Uterus (tissue), 4 donors: Measurements from ENCODE around the gene HRAS. TPM values are rescaled to one million over a fixed set of nuclear protein-coding genes. Genes with fewer than 3 reads are reported as not detected.

ENCODE experiments used
- DNase-seq, 2 donors: peaks; one replicate each; pipeline ENCODE4 v3.0.0-alpha.2; 2019 to 2020
- H3K27ac ChIP-seq, 2 donors: fragments of 200-600 bp; sonication (generic); 1 replicate in 1 of 2; 2 replicates in 1 of 2; pipeline ENCODE4 v1.5.1; 2016 to 2018
- H3K27me3 ChIP-seq, 2 donors: fragments of 200-600 bp; sonication (generic); one replicate each; pipeline ENCODE4 v1.5.1; 2018 to 2019; ENCODE audit warnings: control low read depth in 1 of 2
- H3K36me3 ChIP-seq, 2 donors: fragments of 200-600 bp; sonication (generic); one replicate each; pipeline ENCODE4 v1.5.1; 2019; ENCODE audit warnings: control low read depth in 1 of 2
- H3K4me1 ChIP-seq, 2 donors: fragments of 200-600 bp; sonication (generic); one replicate each; pipeline ENCODE4 v1.5.1; 2018 to 2019; ENCODE audit warnings: control low read depth in 1 of 2
- H3K4me3 ChIP-seq, 2 donors: fragments of 200-600 bp; sonication (generic); 1 replicate in 1 of 2; 2 replicates in 1 of 2; pipeline ENCODE4 v1.5.1; 2018 to 2019; ENCODE audit warnings: mild to moderate bottlenecking in 1 of 2
- H3K9me3 ChIP-seq, 2 donors: fragments of 200-600 bp; sonication (generic); one replicate each; pipeline ENCODE4 v1.5.1; 2019; ENCODE audit warnings: control low read depth in 1 of 2
- POLR2A ChIP-seq, 2 donors: fragments of 450-650 bp; IDR thresholded peaks; one replicate each; pipeline ENCODE4 v1.6.1; 2016; ENCODE audit warnings: antibody characterized with exemption in 2 of 2, mild to moderate bottlenecking in 1 of 2, moderate library complexity in 1 of 2
- intact Hi-C: fragments of 100-400 bp; cut with DNase I; formaldehyde crosslinking; loops from one replicate; pipeline ENCODE4 v1.15.1; 2023; ENCODE audit warnings: low total_unique reads
- microRNA counts, 2 donors: library from miRNA; unstranded; fragments of <30 nt; microRNA quantifications; one replicate each; lab custom pipeline; 2016 to 2017
- microRNA-seq: library from miRNA; unstranded; fragments of <30 nt; microRNA quantifications from one replicate; pipeline ENCODE4, GENCODE V29; 2016; ENCODE audit warnings: borderline microRNAs expressed, borderline replicate concordance
- small RNA-seq: library from RNA; depleted of rRNA; stranded (forward); fragments of <200 nt; gene quantifications from one replicate; pipeline ENCODE3, GENCODE V24; 2016
- total RNA-seq, 4 donors: library from RNA; depleted of rRNA in 3 of 4; stranded (reverse); fragments of >200 nt in 3 of 4; gene quantifications; one replicate each; pipeline versions ENCODE4 v1.1.0 to v1.2.4, GENCODE V29; 2014 to 2023
- TF ChIP-seq, protein P1 (sequence below), 4 experiments: fragments of 200-600 bp in 2 of 4; fragments of 450-650 bp in 2 of 4; sonication (generic) in 2 of 4; IDR thresholded peaks; one replicate each; pipeline ENCODE4 v1.5.1; 2016 to 2019; ENCODE audit warnings: antibody characterized with exemption in 4 of 4, mild to moderate bottlenecking in 2 of 4, moderate library complexity in 1 of 4
- donor health status: DM: yes; HTN: yes; CAD: no.

Gene HRAS
- total RNA-seq, 4 donors from 2014 or later = 5.4 to 37.6 (median 23.8) TPM

GRCh38 chr11:487571-488021 lies 47.8 kb downstream of the HRAS start:
- TF ChIP-seq POLR2A (IDR thresholded peaks at IDR 0.05) = no peak
- TF ChIP-seq, protein P1, sequence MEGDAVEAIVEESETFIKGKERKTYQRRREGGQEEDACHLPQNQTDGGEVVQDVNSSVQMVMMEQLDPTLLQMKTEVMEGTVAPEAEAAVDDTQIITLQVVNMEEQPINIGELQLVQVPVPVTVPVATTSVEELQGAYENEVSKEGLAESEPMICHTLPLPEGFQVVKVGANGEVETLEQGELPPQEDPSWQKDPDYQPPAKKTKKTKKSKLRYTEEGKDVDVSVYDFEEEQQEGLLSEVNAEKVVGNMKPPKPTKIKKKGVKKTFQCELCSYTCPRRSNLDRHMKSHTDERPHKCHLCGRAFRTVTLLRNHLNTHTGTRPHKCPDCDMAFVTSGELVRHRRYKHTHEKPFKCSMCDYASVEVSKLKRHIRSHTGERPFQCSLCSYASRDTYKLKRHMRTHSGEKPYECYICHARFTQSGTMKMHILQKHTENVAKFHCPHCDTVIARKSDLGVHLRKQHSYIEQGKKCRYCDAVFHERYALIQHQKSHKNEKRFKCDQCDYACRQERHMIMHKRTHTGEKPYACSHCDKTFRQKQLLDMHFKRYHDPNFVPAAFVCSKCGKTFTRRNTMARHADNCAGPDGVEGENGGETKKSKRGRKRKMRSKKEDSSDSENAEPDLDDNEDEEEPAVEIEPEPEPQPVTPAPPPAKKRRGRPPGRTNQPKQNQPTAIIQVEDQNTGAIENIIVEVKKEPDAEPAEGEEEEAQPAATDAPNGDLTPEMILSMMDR (IDR thresholded peaks at IDR 0.05) = no peak
- intact Hi-C loops = no loop called here

GRCh38 chr11:486189-486588 lies 49.2 kb downstream of the HRAS start:
- no peak overlapping the region for H3K27ac ChIP-seq
- intact Hi-C loops = no loop called here
- H3K4me3 ChIP-seq = no peak overlapping the region
- no peaks in the 10 kb centered on the region for H3K27me3 ChIP-seq
- H3K9me3 ChIP-seq = no peaks in the 10 kb centered on the region
- H3K36me3 ChIP-seq = no peaks in the 10 kb centered on the region
- no peak for DNase-seq
- no peaks in the 10 kb centered on the region for H3K4me1 ChIP-seq
- TF ChIP-seq, protein P1 (IDR thresholded peaks at IDR 0.05) = no peak
- no peak for TF ChIP-seq POLR2A (IDR thresholded peaks at IDR 0.05)

More at GRCh38 chr11:487571-488021, 47.8 kb downstream of the HRAS start:
- Histone ChIP-seq H3K4me3 (no peak overlapping the region), H3K4me1 (no peaks in the 10 kb centered on the region), H3K9me3 (no peaks in the 10 kb centered on the region), H3K27ac (no peak overlapping the region), H3K27me3 (no peaks in the 10 kb centered on the region), H3K36me3 (no peaks in the 10 kb centered on the region)
- no peak for DNase-seq

GRCh38 chr11:484616-485015 lies 50.8 kb downstream of the HRAS start:
- intact Hi-C loops = no loop called here
- Histone ChIP-seq H3K4me1 (no peaks in the 10 kb centered on the region), H3K27ac (no peak overlapping the region), H3K9me3 (no peaks in the 10 kb centered on the region), H3K36me3 (no peaks in the 10 kb centered on the region), H3K27me3 (no peaks in the 10 kb centered on the region), H3K4me3 (no peak overlapping the region)
- no peak for DNase-seq
- no peak for TF ChIP-seq POLR2A (IDR thresholded peaks at IDR 0.05)
- TF ChIP-seq, protein P1 (IDR thresholded peaks at IDR 0.05) = no peak

MicroRNAs encoded within 50 kb of the gene (microRNA counts, 767-probe panel; counts per million panel counts)
- microRNA hsa-miR-210 (lab: Ali Mortazavi, UCI) = 0 counts per million in 2 donors

Small RNA genes lying within 50 kb of the gene (microRNA-seq; reads per million reads assigned to microRNA genes)
- 37.7 reads per million, percentile 41 among the genes with 10 or more reads in this experiment for gene MIR210

Small RNA genes lying within 50 kb of the gene (small RNA-seq; reads per million reads assigned to genes)
- gene MIR210 = 0.85 reads per million, percentile 38 among the genes with 10 or more reads in this experiment

Other genes with a start within 250 kb of the HRAS start
- 10 to 100 TPM in 3 of 4 donors, 1 to 10 TPM in 1; 7.9 to 29.1 (median 14.2) TPM for gene PGGHG, start 246.4 kb downstream of the HRAS start, total RNA-seq
- not detected for gene IFITM5, start 236.1 kb downstream of the HRAS start, total RNA-seq
- 100 to 1,000 TPM in 3 of 4 donors, 10 to 100 TPM in 1; 27.8 to 926 (median 269) TPM for gene IFITM2, start 227.8 kb downstream of the HRAS start, total RNA-seq
- gene IFITM1, start 221.5 kb downstream of the HRAS start, total RNA-seq = 100 to 1,000 TPM in 2 of 4 donors, 10 to 100 TPM in 2; 13.4 to 672 (median 239) TPM
- 1,000 to 10,000 TPM in 1 of 4 donors, 100 to 1,000 TPM in 2, 10 to 100 TPM in 1; 22.2 to 1,343 (median 242) TPM for gene IFITM3, start 214.7 kb downstream of the HRAS start, total RNA-seq
- 10 to 100 TPM in 2 of 4 donors, 1 to 10 TPM in 2; 1.8 to 39.7 (median 19.9) TPM for gene B4GALNT4, start 166.1 kb downstream of the HRAS start, total RNA-seq
- 1 to 10 TPM in 2 of 4 donors, under 1 TPM in 1, not detected in 1; 0.46 to 5.1 (median 1.5) TPM for gene PKP3, start 141.4 kb downstream of the HRAS start, total RNA-seq
- 10 to 100 TPM; 13.3 to 61.5 (median 38.4) TPM for gene SIGIRR, start 120.6 kb downstream of the HRAS start, total RNA-seq
- gene ANO9, start 93.6 kb downstream of the HRAS start, total RNA-seq = 1 to 10 TPM in 2 of 4 donors, under 1 TPM in 2; 0.59 to 8.2 (median 1.1) TPM
- gene PTDSS2, start 85.3 kb downstream of the HRAS start, total RNA-seq = 10 to 100 TPM; 20.7 to 43.7 (median 22.8) TPM
- gene RNH1, start 28.3 kb downstream of the HRAS start, total RNA-seq = 100 to 1,000 TPM; 111 to 175 (median 142) TPM
- gene LRRC56, start 2.0 kb upstream of the HRAS start, total RNA-seq = 1 to 10 TPM in 2 of 4 donors, not detected in 2; 1.7 to 1.9 TPM
- gene LMNTD2, start 25.2 kb upstream of the HRAS start, total RNA-seq = 1 to 10 TPM in 1 of 4 donors, under 1 TPM in 2, not detected in 1; 0.14 to 2.2 (median 0.51) TPM
- 10 to 100 TPM in 2 of 4 donors, 1 to 10 TPM in 1, under 1 TPM in 1; 0.59 to 13.1 (median 8.0) TPM for gene RASSF7, start 25.4 kb upstream of the HRAS start, total RNA-seq
- 10 to 100 TPM in 3 of 4 donors, 1 to 10 TPM in 1; 5.0 to 45.8 (median 24.1) TPM for gene PHRF1, start 40.9 kb upstream of the HRAS start, total RNA-seq
- gene IRF7, start 80.4 kb upstream of the HRAS start, total RNA-seq = 10 to 100 TPM in 3 of 4 donors, 1 to 10 TPM in 1; 9.1 to 33.6 (median 13.1) TPM
- under 1 TPM in 3 of 4 donors, not detected in 1; 0.26 to 0.55 (median 0.29) TPM for gene CDHR5, start 89.4 kb upstream of the HRAS start, total RNA-seq
- not detected for gene SCT, start 91.6 kb upstream of the HRAS start, total RNA-seq
- 1 to 10 TPM in 1 of 4 donors, not detected in 3; 4.5 TPM for gene DRD4, start 101.7 kb upstream of the HRAS start, total RNA-seq
- 10 to 100 TPM in 2 of 4 donors, 1 to 10 TPM in 2; 7.9 to 45.6 (median 20.4) TPM for gene DEAF1, start 159.6 kb upstream of the HRAS start, total RNA-seq
- 10 to 100 TPM in 2 of 4 donors, 1 to 10 TPM in 2; 2.6 to 35.3 (median 8.1) TPM for gene TMEM80, start 160.2 kb upstream of the HRAS start, total RNA-seq
- 10 to 100 TPM; 12.2 to 52.8 (median 32.3) TPM for gene EPS8L2, start 170.7 kb upstream of the HRAS start, total RNA-seq
- 100 to 1,000 TPM in 1 of 4 donors, 10 to 100 TPM in 3; 60.3 to 146 (median 66.9) TPM for gene TALDO1, start 211.9 kb upstream of the HRAS start, total RNA-seq
- 10 to 100 TPM; 11.8 to 81.1 (median 29.3) TPM for gene GATD1, start 241.9 kb upstream of the HRAS start, total RNA-seq